Heart right ventricle (tissue), 16 donors: ENCODE data around the gene KIR2DL3. TPM values are rescaled to one million over a fixed set of nuclear protein-coding genes. Genes with fewer than 3 reads are reported as not detected.
"Not testable (repeated sequence)": the region's sequence is repeated elsewhere in the genome, so short reads cannot be mapped to it uniquely, and the experiment has no call there.

Experiments used
- ATAC-seq, 8 donors: fragments of 200-7000 bp; cut with Tn5 transposase; one replicate each; pipeline ENCODE4 v1.9.1; 2020; ENCODE audit warnings: mild to moderate bottlenecking in 8 of 8, moderate library complexity in 8 of 8, moderate number of reproducible peaks in 1 of 8
- DNase-seq, 2 donors: peaks; one replicate each; pipeline ENCODE4 v3.0.0-alpha.2; 2020
- H3K27ac ChIP-seq, 10 donors: fragments of 200-600 bp; sonication (generic) in 2 of 10; one replicate each; pipeline versions ENCODE4 v1.5.0 to v1.8.0; 2020 to 2022; ENCODE audit warnings: mild to moderate bottlenecking in 3 of 10
- H3K27me3 ChIP-seq, 7 donors: fragments of 200-600 bp; one replicate each; pipeline ENCODE4 v1.8.0; 2021 to 2022; ENCODE audit warnings: mild to moderate bottlenecking in 2 of 7
- H3K36me3 ChIP-seq, 9 donors: fragments of 200-600 bp; sonication (generic) in 1 of 9; one replicate each; pipeline versions ENCODE4 v1.5.0 to v1.8.0; 2020 to 2022; ENCODE audit warnings: mild to moderate bottlenecking in 2 of 9
- H3K4me1 ChIP-seq, 9 donors: fragments of 200-600 bp; sonication (generic) in 1 of 9; one replicate each; pipeline versions ENCODE4 v1.5.0 to v1.8.0; 2020 to 2022; ENCODE audit warnings: mild to moderate bottlenecking in 4 of 9
- H3K4me3 ChIP-seq, 10 donors: fragments of 200-600 bp; sonication (generic) in 2 of 10; one replicate each; pipeline versions ENCODE4 v1.5.0 to v1.8.0; 2020 to 2022; ENCODE audit warnings: mild to moderate bottlenecking in 7 of 10, moderate library complexity in 2 of 10
- H3K9me3 ChIP-seq, 11 donors: fragments of 200-600 bp in 10 of 11; sonication (generic) in 2 of 11; one replicate each; pipeline versions ENCODE4 v1.5.0 to v1.8.0; 2013 to 2022; ENCODE audit warnings: mild to moderate bottlenecking in 2 of 11, control low read depth in 1 of 11, moderate library complexity in 1 of 11
- CTCF ChIP-seq, 9 donors: fragments of 200-600 bp; sonication (generic) in 2 of 9; IDR thresholded peaks; one replicate each; pipeline versions ENCODE4 v1.5.0 to v1.8.0; 2021 to 2022; ENCODE audit warnings: antibody characterized with exemption in 9 of 9, mild to moderate bottlenecking in 5 of 9, moderate library complexity in 1 of 9
- WGBS, 2 donors: extraction: QIAGEN DNeasy Blood & Tissue Kit; methylation state at CpG; one replicate each; pipeline ENCODE4 v1.1.7; 2013; ENCODE audit warnings: inconsistent platforms in 1 of 2; 5-methylcytosine and 5-hydroxymethylcytosine counted together
- intact Hi-C, 10 donors: fragments of 100-400 bp; cut with DNase I; formaldehyde crosslinking; loops; one replicate each; pipeline versions ENCODE4 v1.11.1 to v1.14.2; 2022
- polyA plus RNA-seq, 2 donors: library from polyadenylated mRNA; stranded (reverse); fragments of 200-250 nt; gene quantifications; one replicate each; pipeline ENCODE4 v1.2.3, GENCODE V29; 2013
- total RNA-seq, 10 donors: library from RNA; stranded (reverse); fragmentation: NEBNext Ultra II Directional in 3 of 10; extraction: Animal tissue kit (Norgen Biotek cat#: 25700) in 3 of 10; gene quantifications; one replicate each; pipeline versions ENCODE4 v1.2.1 to v1.2.4, GENCODE V29; 2021 to 2023
- donor health status: Arrhythmogenic right ventricular cardiomyopathy.
- donor health status: ischemic (EF 13 %, LVEDD 7.1; RV severe dilation, severe dysfunction).
- donor health status: healthy with polysubstance abuse.
- donor health status: DM: no; HTN: yes; CAD: no.
- donor health status: DM: no; HTN: no; CAD: no.
- donor health status: ischemic (EF 25% LVEDD 6.9; RV normal size, moderate dysfunction).
- donor health status: ischemic (EF 25% LVEDD 5.7; RV mildly dilated, moderate dysfunction).
- donor health status: healthy.
- donor health status: DM: yes; HTN: yes; CAD: no.
- donor health status: Ischemic cardiomyopathy.
- donor health status: ischemic (EF 35%, LVEDD 5.7; RV mildly dilated, moderate dysfunction).
- donor health status: nonischemic (EF 11% LVEDD 7.7; RV severe dilation, severe dysfunction).
- donor health status: DM: yes; HTN: yes; CAD: no.
- donor health status: PGD.
- donor health status: ischemic (EF 29% LVEDD 5.4; RV normal size, mild dysfunction).
- donor health status: nonischemic (EF 23%, LVEDD 6.1; RV moderate dilation, normal function).

The KIR2DL3 gene
- total and polyA plus RNA-seq, 12 donors = 0.03 to 0.42 TPM; not detected in 10

GRCh38 chr19:54738715-54739114 lies 402 bp downstream of the KIR2DL3 start:
- ATAC-seq (no peak), DNase-seq (no peak)
- Histone ChIP-seq H3K4me3 (no peak overlapping the region), H3K27ac (no peak overlapping the region), H3K27me3 (peaks cover 0 to 3% (median 0%) of the 10 kb centered on the region in 7 donors), H3K9me3 (peaks cover 0 to 10% (median 0%) of the 10 kb centered on the region in 11 donors), H3K36me3 (no peaks in the 10 kb centered on the region), H3K4me1 (no peaks in the 10 kb centered on the region)
- TF ChIP-seq CTCF (IDR thresholded peaks at IDR 0.05) = no peak
- 50 to 81% methylated on average over 1 of the region's 1 CpG for WGBS, 2 donors
- intact Hi-C loops = loop anchor here in 3 of 10 donors (2.0 to 10.0 kb wide), 3 partner anchors 106 to 110 kb away; no protein-coding TSS in a partner anchor

- Histone ChIP-seq H3K36me3 (no peaks in the 10 kb centered on the region), H3K9me3 (no peaks in the 10 kb centered on the region), H3K27me3 (peaks cover 0 to 3% (median 0%) of the 10 kb centered on the region in 7 donors), H3K4me3 (no peak overlapping the region), H3K4me1 (no peaks in the 10 kb centered on the region), H3K27ac (no peak overlapping the region)
- intact Hi-C loops = loop anchor here in 3 of 10 donors (2.0 to 10.0 kb wide), 3 partner anchors 105 to 109 kb away; no protein-coding TSS in a partner anchor
- no peak for TF ChIP-seq CTCF (IDR thresholded peaks at IDR 0.05)
- 71 to 73% methylated on average over 13 of the region's 13 CpGs for WGBS, 2 donors
- no peak for ATAC-seq
- no peak for DNase-seq
Observed at GRCh38 chr19:54739587-54740497, 1.5 kb downstream of the KIR2DL3 start.

GRCh38 chr19:54741950-54742349 lies 3.6 kb downstream of the KIR2DL3 start:
- DNase-seq, H3K4me3 ChIP-seq, H3K4me1 ChIP-seq, ATAC-seq, H3K27ac ChIP-seq, H3K36me3 ChIP-seq, intact Hi-C loops, H3K27me3 ChIP-seq, H3K9me3 ChIP-seq: not testable (repeated sequence)
- 54 to 61% methylated on average over 5 of the region's 5 CpGs for WGBS, 2 donors

GRCh38 chr19:54744080-54744479 lies 5.8 kb downstream of the KIR2DL3 start:
- WGBS, 2 donors = 69 to 70% methylated on average over 5 of the region's 5 CpGs
- DNase-seq, H3K27ac ChIP-seq, H3K4me3 ChIP-seq, H3K9me3 ChIP-seq, intact Hi-C loops, H3K27me3 ChIP-seq, H3K36me3 ChIP-seq, ATAC-seq, H3K4me1 ChIP-seq: not testable (repeated sequence)

GRCh38 chr19:54747614-54748322 lies 9.5 kb downstream of the KIR2DL3 start:
- H3K4me1 ChIP-seq, H3K36me3 ChIP-seq, H3K4me3 ChIP-seq, H3K9me3 ChIP-seq, DNase-seq, ATAC-seq, H3K27ac ChIP-seq, H3K27me3 ChIP-seq, intact Hi-C loops: not testable (repeated sequence)
- 70 to 71% methylated on average over 9 of the region's 9 CpGs for WGBS, 2 donors

- DNase-seq, H3K27ac ChIP-seq, H3K4me3 ChIP-seq, ATAC-seq, H3K4me1 ChIP-seq, H3K27me3 ChIP-seq, H3K36me3 ChIP-seq, H3K9me3 ChIP-seq, intact Hi-C loops: not testable (repeated sequence)
- 38 to 41% methylated on average over 6 of the region's 6 CpGs for WGBS, 2 donors
Observed at GRCh38 chr19:54750276-54750675, 12.0 kb downstream of the KIR2DL3 start.

- H3K36me3 ChIP-seq, H3K27me3 ChIP-seq, intact Hi-C loops, H3K9me3 ChIP-seq, H3K4me3 ChIP-seq, ATAC-seq, H3K27ac ChIP-seq, DNase-seq, H3K4me1 ChIP-seq: not testable (repeated sequence)
- WGBS, 2 donors = 64 to 69% methylated on average over 10 to 11 of the region's 12 CpGs
Observed at GRCh38 chr19:54756204-54757110, 18.1 kb downstream of the KIR2DL3 start.

GRCh38 chr19:54758577-54758976 lies 20.3 kb downstream of the KIR2DL3 start:
- H3K4me3 ChIP-seq, H3K36me3 ChIP-seq, ATAC-seq, intact Hi-C loops, H3K4me1 ChIP-seq, H3K27ac ChIP-seq, H3K9me3 ChIP-seq, DNase-seq, H3K27me3 ChIP-seq: not testable (repeated sequence)
- 57 to 58% methylated on average over 6 of the region's 6 CpGs for WGBS, 2 donors
